HepG2 (cell line): ENCODE measurements around the gene ANKRD11. TPM values are rescaled to one million over a fixed set of nuclear protein-coding genes. Genes with fewer than 3 reads are reported as not detected.
A peak's percentile ranks its signal among the peaks of the same experiment; 100 is the strongest.

Source experiments
- ATAC-seq: fragments of 200-7000 bp; cut with Tn5 transposase; 3 replicates; pipeline ENCODE4 v1.9.1; 2020; ENCODE audit warnings: mild to moderate bottlenecking, moderate library complexity
- BruUV-seq: library from RNA; stranded (reverse); fragments of 400-500 nt; replicated peaks from 2 replicates; lab custom pipeline; 2021; lab: Mats Ljungman, UMichigan
- CTCF ChIA-PET: fragments of 300-600 bp; formaldehyde crosslinking; extraction: SDS; loops from one replicate; lab custom pipeline; 2021; ENCODE audit warnings: low total read pairs, inconsistent platforms, low intra/inter-chr PET ratio; lab: Yijun Ruan, JAX
- POLR2A ChIA-PET: fragments of 350-600 bp; sonication (Branson Sonifier 250); formaldehyde crosslinking; loops from one replicate; lab custom pipeline; 2020; ENCODE audit warnings: antibody characterized with exemption, inconsistent platforms; lab: Yijun Ruan, JAX
- DNase-seq: peaks from one replicate; pipeline ENCODE4 v3.0.0-alpha.2; 2015; ENCODE audit warnings: low spot score
- FAIRE-seq: peaks from 3 replicates; lab custom pipeline; 2011; peaks lifted over from hg19 to GRCh38; lab: Jason Lieb, UNC
- H2AFZ ChIP-seq: one replicate; pipeline ENCODE4 v1.6.1; 2011; ENCODE audit warnings: low read length, inconsistent platforms
- H3K27ac ChIP-seq: fragments of 300-600 bp; 3 replicates; pipeline ENCODE4 v1.8.0; 2011; ENCODE audit warnings: mixed run types, mild to moderate bottlenecking, mixed read lengths, low read length, inconsistent platforms; ENCODE audit not compliant: insufficient read depth; ENCODE audit errors: extremely low read length
- H3K27me3 ChIP-seq, 2 experiments: fragments of 200-600 bp in 1 of 2; 2 replicates in 1 of 2; 3 replicates in 1 of 2; pipeline versions ENCODE4 v1.6.0 to v1.8.0; 2011; ENCODE audit warnings: low read length in 2 of 2, mild to moderate bottlenecking in 2 of 2, moderate library complexity in 2 of 2, inconsistent platforms in 1 of 2; ENCODE audit not compliant: insufficient read depth in 2 of 2, control insufficient read depth in 1 of 2
- H3K36me3 ChIP-seq, 2 experiments: fragments of 200-600 bp in 1 of 2; replicated peaks in 1 of 2; 2 replicates in 1 of 2; 3 replicates in 1 of 2; pipeline versions ENCODE4 v1.5.1 to v1.8.0; 2011; ENCODE audit warnings: low read length in 2 of 2, inconsistent platforms in 1 of 2; ENCODE audit not compliant: insufficient read depth in 2 of 2, control insufficient read depth in 1 of 2
- H3K4me1 ChIP-seq: 2 replicates; pipeline ENCODE4 v1.5.1; 2012; ENCODE audit warnings: low read length, inconsistent platforms; ENCODE audit not compliant: insufficient read depth
- H3K4me2 ChIP-seq: 2 replicates; pipeline ENCODE4 v1.6.0; 2011; ENCODE audit warnings: low read depth, low read length, inconsistent platforms
- H3K4me3 ChIP-seq, 3 experiments: fragments of 200-600 bp in 1 of 3; sonication (generic), shearing (Covaris generic) in 1 of 3; replicated peaks in 1 of 3; 2 replicates each; pipeline ENCODE4 v1.5.1; 2011 to 2016; ENCODE audit warnings: low read length in 3 of 3, inconsistent platforms in 2 of 3, low read depth in 2 of 3, mild to moderate bottlenecking in 2 of 3, control low read depth in 1 of 3, mixed read lengths in 1 of 3; ENCODE audit not compliant: insufficient read depth in 1 of 3
- H3K79me2 ChIP-seq: one replicate; pipeline ENCODE4 v1.6.1; 2011; ENCODE audit warnings: low read length, inconsistent platforms; ENCODE audit not compliant: insufficient read depth
- H3K9ac ChIP-seq: 2 replicates; pipeline ENCODE4 v1.6.0; 2011; ENCODE audit warnings: mild to moderate bottlenecking, low read depth, low read length, inconsistent platforms; ENCODE audit not compliant: insufficient read depth
- H3K9me3 ChIP-seq: 2 replicates; pipeline ENCODE4 v1.5.1; 2012; ENCODE audit warnings: mild to moderate bottlenecking, low read length
- H4K20me1 ChIP-seq: 2 replicates; pipeline ENCODE4 v1.6.0; 2011; ENCODE audit warnings: inconsistent platforms, mild to moderate bottlenecking, low read length, moderate library complexity; ENCODE audit not compliant: insufficient read depth
- AGO2 ChIP-seq: fragments of 200-400 bp; formaldehyde crosslinking; optimal IDR thresholded peaks from 2 replicates; pipeline ENCODE3; 2017; ENCODE audit warnings: mild to moderate bottlenecking, low read depth, low read length, moderate library complexity
- DNMT3B ChIP-seq: conservative IDR thresholded peaks from 2 replicates; pipeline ENCODE4 v1.6.1; 2016; ENCODE audit warnings: missing biosample characterization, control low read depth
- NR3C1 ChIP-seq: sonication (generic); formaldehyde crosslinking; IDR thresholded peaks from 2 replicates; pipeline ENCODE4 v1.4.0; 2020; ENCODE audit warnings: missing genetic modification reagents
- RBM22 ChIP-seq: fragments of 200-400 bp; formaldehyde crosslinking; optimal IDR thresholded peaks from 2 replicates; pipeline ENCODE3; 2017; ENCODE audit warnings: mild to moderate bottlenecking, low read length, moderate library complexity
- RBM39 ChIP-seq: fragments of 200-400 bp; formaldehyde crosslinking; IDR thresholded peaks from one replicate; pipeline ENCODE4 v1.6.1; 2018; ENCODE audit warnings: antibody characterized with exemption, mild to moderate bottlenecking, low read depth, low read length; ENCODE audit not compliant: poor library complexity, severe bottlenecking
- RXRA ChIP-seq: sonication (generic); formaldehyde crosslinking; IDR thresholded peaks from 2 replicates; pipeline ENCODE4 v1.5.1; 2020; ENCODE audit warnings: missing genetic modification reagents
- ZBTB38 ChIP-seq: sonication (generic); formaldehyde crosslinking; IDR thresholded peaks from 2 replicates; pipeline ENCODE4 v1.5.1; 2020; ENCODE audit warnings: mild to moderate bottlenecking, missing genetic modification reagents
- ZNF616 ChIP-seq: sonication (generic); formaldehyde crosslinking; IDR thresholded peaks from 2 replicates; pipeline ENCODE4 v1.5.0; 2020; ENCODE audit warnings: low read depth, mild to moderate bottlenecking, missing genetic modification reagents
- ZSCAN9 ChIP-seq: IDR thresholded peaks from 2 replicates; pipeline ENCODE4 v1.6.1; 2016; ENCODE audit warnings: borderline replicate concordance
- WGBS: methylation state at CpG from one replicate; pipeline ENCODE4 v1.1.6; 2017; ENCODE audit warnings: low lambda C conversion rate; 5-methylcytosine and 5-hydroxymethylcytosine counted together
- in situ Hi-C: cut with HindIII; loops from 2 replicates; pipeline ENCODE4 v1.10.0; 2017; ENCODE audit warnings: low pct_unique_long_range_greater_than_20kb; ENCODE audit not compliant: extremely low pct_ligation_motif_present
- intact Hi-C: fragments of 100-400 bp; cut with micrococcal nuclease; formaldehyde crosslinking; loops from one replicate; pipeline ENCODE4 v1.10.0; 2022; ENCODE audit not compliant: unreplicated experiment
- polyA plus RNA-seq, 8 experiments: library from polyadenylated mRNA; depleted of rRNA in 3 of 8; stranded (reverse) in 7 of 8; unstranded in 1 of 8; fragments of >200 nt; fragmentation: Illumina TruSeq in 4 of 8; extraction: Trizol in 4 of 8; gene quantifications; 2 replicates each; pipeline versions ENCODE4 v1.2.1 to v1.2.3, GENCODE V29; 2011 to 2016; ENCODE audit warnings: low read depth in 4 of 8, missing spikeins in 1 of 8, mixed read lengths in 1 of 8; ENCODE audit not compliant: insufficient read depth in 1 of 8
- total RNA-seq, 5 experiments: library from RNA; depleted of rRNA; stranded (reverse); fragments of >200 nt; fragmentation: Illumina TruSeq; extraction: Trizol; gene quantifications; 2 replicates each; pipeline ENCODE4 v1.2.3, GENCODE V29; 2016; ENCODE audit warnings: low read depth in 1 of 5
- TF ChIP-seq, protein P1 (sequence below): sonication (generic); formaldehyde crosslinking; IDR thresholded peaks from 2 replicates; pipeline ENCODE4 v1.8.1; 2023; ENCODE audit warnings: missing genetic modification reagents, inconsistent platforms, borderline replicate concordance
- TF ChIP-seq, protein P2 (sequence below): sonication (generic); formaldehyde crosslinking; IDR thresholded peaks from 2 replicates; pipeline ENCODE4 v1.5.1; 2020; ENCODE audit warnings: mild to moderate bottlenecking, missing genetic modification reagents, borderline replicate concordance
- TF ChIP-seq, protein P3 (sequence below): sonication (generic); formaldehyde crosslinking; conservative IDR thresholded peaks from 2 replicates; pipeline ENCODE4 v1.5.0; 2020; ENCODE audit warnings: missing genetic modification reagents
- TF ChIP-seq, protein P4 (sequence below): sonication (generic); formaldehyde crosslinking; IDR thresholded peaks from 2 replicates; pipeline ENCODE4 v1.5.1; 2020; ENCODE audit warnings: mild to moderate bottlenecking, missing genetic modification reagents, moderate library complexity

ANKRD11 gene
- total and polyA plus RNA-seq, 2 of the 13 experiments (the other 11 are each of a cell fraction or from before 2014, with no cell fraction given) = 21.4 to 38.4 TPM

DNA sequence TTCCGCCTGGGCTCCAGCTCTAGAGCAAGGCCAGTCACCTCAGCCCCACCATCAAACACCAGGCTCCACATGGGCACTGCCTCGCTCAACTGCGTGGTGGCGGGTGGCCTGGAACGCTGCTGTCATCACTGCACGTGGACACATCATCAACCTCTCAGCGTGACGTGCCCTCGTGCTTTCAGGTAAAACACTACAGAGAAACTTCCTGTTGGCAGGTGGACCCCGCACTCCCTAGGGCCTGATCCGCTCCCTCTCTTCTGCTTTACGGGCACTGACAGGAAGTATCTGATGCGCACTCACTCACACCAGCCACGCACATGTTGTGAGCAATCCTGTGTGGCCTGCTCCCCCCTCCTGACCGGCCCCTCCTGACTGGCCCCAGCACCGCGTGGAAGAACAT lies 87.4 kb downstream of the ANKRD11 start:
- intact Hi-C loops = no loop called here
- ChIA-PET CTCF (no interaction called here), POLR2A (no interaction called here)
- no peak overlapping the region for H3K9ac ChIP-seq
- peaks cover 58% of the 10 kb centered on the region for H3K4me1 ChIP-seq
- peaks cover 87% of the 10 kb centered on the region for H3K79me2 ChIP-seq
- DNase-seq (no peak), FAIRE-seq (no peak), ATAC-seq (no peak)
- H2AFZ ChIP-seq = no peak overlapping the region
- no TSS peak for BruUV-seq
- H3K4me2 ChIP-seq = no peak overlapping the region
- TF ChIP-seq RBM22 (peak; percentile 92), RBM39 (peak; percentile 36), ZNF616 (CRISPR knock-in tag) (no peak), DNMT3B (CRISPR knock-in tag) (no peak), ZBTB38 (CRISPR knock-in tag) (peak; percentile 89; the same call in 1 of the 2 replicates), ZSCAN9 (CRISPR knock-in tag) (no peak), RXRA (peak; percentile 50; the same call in 1 of the 2 replicates), AGO2 (peak; percentile 63), NR3C1 (CRISPR knock-in tag) (no peak)
- TF ChIP-seq, protein P1, sequence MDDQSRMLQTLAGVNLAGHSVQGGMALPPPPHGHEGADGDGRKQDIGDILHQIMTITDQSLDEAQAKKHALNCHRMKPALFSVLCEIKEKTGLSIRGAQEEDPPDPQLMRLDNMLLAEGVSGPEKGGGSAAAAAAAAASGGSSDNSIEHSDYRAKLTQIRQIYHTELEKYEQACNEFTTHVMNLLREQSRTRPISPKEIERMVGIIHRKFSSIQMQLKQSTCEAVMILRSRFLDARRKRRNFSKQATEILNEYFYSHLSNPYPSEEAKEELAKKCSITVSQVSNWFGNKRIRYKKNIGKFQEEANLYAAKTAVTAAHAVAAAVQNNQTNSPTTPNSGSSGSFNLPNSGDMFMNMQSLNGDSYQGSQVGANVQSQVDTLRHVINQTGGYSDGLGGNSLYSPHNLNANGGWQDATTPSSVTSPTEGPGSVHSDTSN (CRISPR knock-in tag) = no peak
- TF ChIP-seq, protein P2, sequence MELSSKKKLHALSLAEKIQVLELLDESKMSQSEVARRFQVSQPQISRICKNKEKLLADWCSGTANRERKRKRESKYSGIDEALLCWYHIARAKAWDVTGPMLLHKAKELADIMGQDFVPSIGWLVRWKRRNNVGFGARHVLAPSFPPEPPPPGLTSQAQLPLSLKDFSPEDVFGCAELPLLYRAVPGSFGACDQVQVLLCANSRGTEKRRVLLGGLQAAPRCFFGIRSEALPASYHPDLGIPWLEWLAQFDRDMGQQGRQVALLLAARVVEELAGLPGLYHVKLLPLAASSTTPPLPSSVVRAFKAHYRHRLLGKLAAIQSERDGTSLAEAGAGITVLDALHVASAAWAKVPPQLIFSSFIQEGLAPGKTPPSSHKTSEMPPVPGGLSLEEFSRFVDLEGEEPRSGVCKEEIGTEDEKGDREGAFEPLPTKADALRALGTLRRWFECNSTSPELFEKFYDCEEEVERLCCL = peak; percentile 21; the same call in 1 of the 2 replicates
- TF ChIP-seq, protein P3, sequence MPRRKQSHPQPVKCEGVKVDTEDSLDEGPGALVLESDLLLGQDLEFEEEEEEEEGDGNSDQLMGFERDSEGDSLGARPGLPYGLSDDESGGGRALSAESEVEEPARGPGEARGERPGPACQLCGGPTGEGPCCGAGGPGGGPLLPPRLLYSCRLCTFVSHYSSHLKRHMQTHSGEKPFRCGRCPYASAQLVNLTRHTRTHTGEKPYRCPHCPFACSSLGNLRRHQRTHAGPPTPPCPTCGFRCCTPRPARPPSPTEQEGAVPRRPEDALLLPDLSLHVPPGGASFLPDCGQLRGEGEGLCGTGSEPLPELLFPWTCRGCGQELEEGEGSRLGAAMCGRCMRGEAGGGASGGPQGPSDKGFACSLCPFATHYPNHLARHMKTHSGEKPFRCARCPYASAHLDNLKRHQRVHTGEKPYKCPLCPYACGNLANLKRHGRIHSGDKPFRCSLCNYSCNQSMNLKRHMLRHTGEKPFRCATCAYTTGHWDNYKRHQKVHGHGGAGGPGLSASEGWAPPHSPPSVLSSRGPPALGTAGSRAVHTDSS (CRISPR knock-in tag) = no peak
- TF ChIP-seq, protein P4, sequence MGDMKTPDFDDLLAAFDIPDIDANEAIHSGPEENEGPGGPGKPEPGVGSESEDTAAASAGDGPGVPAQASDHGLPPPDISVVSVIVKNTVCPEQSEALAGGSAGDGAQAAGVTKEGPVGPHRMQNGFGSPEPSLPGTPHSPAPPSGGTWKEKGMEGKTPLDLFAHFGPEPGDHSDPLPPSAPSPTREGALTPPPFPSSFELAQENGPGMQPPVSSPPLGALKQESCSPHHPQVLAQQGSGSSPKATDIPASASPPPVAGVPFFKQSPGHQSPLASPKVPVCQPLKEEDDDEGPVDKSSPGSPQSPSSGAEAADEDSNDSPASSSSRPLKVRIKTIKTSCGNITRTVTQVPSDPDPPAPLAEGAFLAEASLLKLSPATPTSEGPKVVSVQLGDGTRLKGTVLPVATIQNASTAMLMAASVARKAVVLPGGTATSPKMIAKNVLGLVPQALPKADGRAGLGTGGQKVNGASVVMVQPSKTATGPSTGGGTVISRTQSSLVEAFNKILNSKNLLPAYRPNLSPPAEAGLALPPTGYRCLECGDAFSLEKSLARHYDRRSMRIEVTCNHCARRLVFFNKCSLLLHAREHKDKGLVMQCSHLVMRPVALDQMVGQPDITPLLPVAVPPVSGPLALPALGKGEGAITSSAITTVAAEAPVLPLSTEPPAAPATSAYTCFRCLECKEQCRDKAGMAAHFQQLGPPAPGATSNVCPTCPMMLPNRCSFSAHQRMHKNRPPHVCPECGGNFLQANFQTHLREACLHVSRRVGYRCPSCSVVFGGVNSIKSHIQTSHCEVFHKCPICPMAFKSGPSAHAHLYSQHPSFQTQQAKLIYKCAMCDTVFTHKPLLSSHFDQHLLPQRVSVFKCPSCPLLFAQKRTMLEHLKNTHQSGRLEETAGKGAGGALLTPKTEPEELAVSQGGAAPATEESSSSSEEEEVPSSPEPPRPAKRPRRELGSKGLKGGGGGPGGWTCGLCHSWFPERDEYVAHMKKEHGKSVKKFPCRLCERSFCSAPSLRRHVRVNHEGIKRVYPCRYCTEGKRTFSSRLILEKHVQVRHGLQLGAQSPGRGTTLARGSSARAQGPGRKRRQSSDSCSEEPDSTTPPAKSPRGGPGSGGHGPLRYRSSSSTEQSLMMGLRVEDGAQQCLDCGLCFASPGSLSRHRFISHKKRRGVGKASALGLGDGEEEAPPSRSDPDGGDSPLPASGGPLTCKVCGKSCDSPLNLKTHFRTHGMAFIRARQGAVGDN (CRISPR knock-in tag) = peak; percentile 44
- TF ChIP-seq, all 625 proteins: peak for 7
- in situ Hi-C loops = no loop called here
- no peak overlapping the region for H3K4me3 ChIP-seq
- H3K27me3 ChIP-seq = no peaks in the 10 kb centered on the region
- H3K9me3 ChIP-seq = no peaks in the 10 kb centered on the region
- peaks cover 84% of the 10 kb centered on the region for H4K20me1 ChIP-seq
- peak overlapping the region; percentile 24 for H3K27ac ChIP-seq
- peaks cover 7 to 14% of the 10 kb centered on the region in 2 experiments; a peak in 4 of 5 replicates for H3K36me3 ChIP-seq
- WGBS = 95% methylated on average over 17 of the region's 17 CpGs
